ENCODE measurements around the gene CNRIP1.

Gene CNRIP1

GRCh38 chr2:68250196-68250595 is 69.6 kb downstream of the CNRIP1 start:
- no peak for DNase-seq

GRCh38 chr2:68248806-68249205 is 70.9 kb downstream of the CNRIP1 start:
- no peak for DNase-seq

- DNase-seq: no peak
These were observed 71.4 kb downstream of the CNRIP1 start for GRCh38 chr2:68248361-68248760.

GRCh38 chr2:68246396-68246795 is 73.4 kb downstream of the CNRIP1 start:
- DNase-seq: no peak

GRCh38 chr2:68245672-68246071 is 74.1 kb downstream of the CNRIP1 start:
- no peak for DNase-seq

GRCh38 chr2:68245066-68245465 is 74.7 kb downstream of the CNRIP1 start:
- no peak for DNase-seq

GRCh38 chr2:68244456-68244855 is 75.3 kb downstream of the CNRIP1 start:
- no peak for DNase-seq

Measured in GF-D8 (cell line).